Anterior cingulate cortex (tissue), 58 donors: ENCODE data around the gene SAYSD1.

Source experiments
- DNase-seq, 58 donors: peaks; one replicate each; lab custom pipeline; 2025; lab: John Stamatoyannopoulos, UW

SAYSD1 gene

DNA sequence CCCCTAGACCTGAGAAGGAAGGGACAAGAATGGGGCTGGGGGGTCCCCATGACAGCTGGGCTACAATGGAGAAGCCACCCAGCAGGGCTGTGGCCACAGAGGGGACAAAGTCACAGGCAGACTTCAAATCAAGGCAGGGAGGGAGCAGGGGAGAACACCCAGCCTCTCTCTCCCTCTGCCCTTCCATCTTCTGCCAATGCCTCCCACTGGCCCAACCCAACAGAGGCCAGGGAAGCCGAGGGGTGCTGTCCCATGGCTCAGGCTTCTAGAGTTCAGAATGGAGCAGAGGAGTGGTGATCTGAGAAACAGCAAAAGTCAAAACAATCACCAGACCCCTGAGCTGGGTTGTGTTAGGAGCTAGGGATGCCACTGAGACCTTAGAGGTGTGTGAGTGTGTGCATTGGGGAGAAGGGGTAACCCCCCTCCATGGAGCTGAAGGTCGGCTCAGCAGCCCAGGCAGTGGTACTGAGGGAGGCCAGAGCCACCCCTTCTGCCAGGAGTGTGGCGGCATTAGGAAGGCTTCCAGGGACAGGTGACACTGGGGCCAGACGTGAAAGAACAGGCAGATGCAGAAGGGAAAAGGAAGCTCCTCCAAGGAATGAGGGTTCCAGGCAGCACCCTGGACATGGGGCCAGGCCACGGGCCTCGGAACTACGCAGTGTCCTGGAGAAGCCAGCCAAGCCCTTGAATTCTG is 54.4 kb downstream of the SAYSD1 start:
- no peak for DNase-seq

DNA sequence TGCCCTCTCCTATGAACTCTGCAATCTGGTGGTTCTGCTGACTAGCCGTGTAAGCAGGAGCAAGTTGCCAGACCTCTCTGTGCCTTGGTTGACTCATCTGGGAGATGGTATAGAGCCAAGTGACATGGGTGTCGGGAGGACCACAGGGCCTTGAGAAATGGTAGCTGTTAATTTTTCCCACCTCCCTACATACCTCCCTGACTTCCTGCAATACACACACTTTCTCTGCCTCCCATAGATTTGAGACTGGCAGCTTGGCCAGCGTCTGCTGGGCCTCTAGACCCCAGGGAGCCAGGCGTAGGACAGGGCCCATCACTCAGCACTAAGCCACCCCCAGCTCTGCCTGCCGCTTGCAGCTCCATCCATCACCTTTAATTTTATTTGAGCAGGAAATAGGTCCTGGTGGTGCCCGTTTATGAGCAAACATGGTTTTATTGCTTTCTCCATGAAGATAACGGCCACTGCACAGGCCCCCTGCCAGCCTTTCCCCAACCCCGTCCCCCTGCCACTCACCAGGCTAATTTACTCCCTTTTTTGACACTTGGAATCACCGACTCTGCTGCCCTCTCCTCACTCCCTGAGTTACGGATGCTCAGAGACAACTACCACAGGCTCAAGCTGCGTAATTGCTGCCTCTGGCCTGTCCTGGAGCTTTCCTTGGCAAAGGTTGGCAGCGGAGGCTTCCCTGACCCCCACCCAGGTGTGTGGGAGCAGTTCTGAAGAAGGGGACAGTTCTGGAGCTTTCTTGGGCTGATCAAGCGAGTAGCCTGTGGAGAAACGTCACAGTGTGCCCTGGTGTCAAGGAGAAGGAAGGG is 55.3 kb downstream of the SAYSD1 start:
- no peak for DNase-seq

DNA sequence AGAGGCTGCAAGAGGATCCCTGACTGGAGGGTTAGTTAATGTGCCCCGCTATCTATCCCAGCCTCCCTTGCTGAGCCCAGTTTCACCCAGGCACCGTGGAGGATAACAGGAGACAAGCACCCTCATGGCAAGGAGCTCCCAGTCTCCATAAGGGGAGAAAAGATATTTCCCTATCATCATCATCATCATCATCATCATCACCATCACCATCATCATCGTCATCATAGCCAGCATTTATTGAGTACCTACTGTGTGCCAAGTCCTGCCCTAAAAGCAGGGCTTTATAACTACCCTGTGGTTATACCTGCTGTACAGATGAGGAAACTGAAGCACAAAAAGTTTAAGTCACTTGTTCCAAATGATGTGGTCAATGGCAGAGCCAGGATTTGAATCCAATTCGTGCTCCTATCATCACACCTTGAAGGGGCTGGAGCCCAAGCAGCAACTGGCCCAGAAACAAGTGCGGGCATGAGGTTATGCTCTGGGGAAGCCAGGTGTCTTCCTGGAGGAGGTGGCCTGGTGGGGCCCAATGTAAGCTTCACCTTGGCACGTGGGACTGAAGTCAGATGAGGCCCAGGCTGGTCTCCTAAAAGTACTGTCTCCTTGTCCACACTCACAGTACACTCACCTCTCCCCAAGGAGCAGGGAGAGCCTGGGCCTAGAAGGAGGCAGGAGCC is 56.4 kb downstream of the SAYSD1 start:
- no peak for DNase-seq

DNA sequence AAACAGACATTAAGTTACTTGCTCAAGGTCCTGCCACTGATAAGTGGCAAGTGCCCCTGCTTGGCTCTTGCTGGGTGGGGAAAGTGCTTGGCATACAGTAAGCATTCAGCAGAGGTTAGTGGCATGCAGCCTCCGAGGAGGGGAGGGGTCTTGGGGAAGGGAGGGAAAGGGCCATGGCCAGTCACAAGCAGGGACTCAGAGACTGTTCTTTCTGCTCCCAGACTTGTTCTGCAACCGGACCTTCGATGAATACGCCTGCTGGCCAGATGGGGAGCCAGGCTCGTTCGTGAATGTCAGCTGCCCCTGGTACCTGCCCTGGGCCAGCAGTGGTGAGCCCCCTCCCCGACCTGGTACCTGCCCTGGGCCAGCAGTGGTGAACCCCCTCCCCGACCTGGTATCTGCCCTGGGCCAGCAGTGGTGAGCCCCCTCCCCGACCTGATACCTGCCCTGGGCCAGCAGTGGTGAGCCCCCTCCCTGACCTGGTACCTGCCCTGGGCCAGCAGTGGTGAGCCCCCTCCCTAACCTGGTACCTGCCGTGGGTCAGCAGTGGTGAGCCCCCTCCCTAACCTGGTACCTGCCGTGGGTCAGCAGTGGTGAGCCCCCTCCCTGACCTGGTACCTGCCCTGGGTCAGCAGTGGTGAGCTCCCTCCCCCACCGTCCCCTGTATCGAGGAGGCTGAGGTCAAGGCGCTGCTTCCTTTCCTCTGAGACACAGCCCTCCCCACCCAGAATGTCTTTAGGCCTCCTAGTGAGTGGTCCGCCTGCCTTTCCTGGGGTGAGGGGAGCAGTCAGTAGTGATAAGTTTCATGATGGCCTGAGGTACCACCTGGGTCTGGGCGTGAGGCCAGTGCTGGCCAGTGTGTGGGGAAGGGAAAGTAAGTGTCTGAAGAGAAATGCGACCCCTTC is 57.5 kb downstream of the SAYSD1 start:
- no peak for DNase-seq

DNA sequence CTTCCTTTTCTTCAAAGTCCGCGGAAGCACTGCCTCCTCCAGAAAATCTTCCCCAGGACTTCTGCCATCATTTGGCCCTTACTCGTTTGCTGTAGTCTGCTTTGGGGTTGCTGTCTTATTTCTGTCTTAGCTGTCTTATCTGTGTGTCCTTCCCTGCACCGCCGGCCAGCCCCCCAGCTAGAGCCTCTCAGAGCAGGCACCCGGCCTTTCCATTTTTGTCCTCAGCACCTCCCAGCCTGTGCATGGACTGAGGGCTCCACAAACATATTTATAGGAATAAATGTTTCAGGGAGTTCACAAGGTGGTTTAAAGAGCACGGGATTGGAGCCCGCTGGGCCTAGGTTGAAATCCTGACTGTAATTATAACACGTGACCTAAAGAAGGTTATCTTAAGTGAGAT is 58.3 kb downstream of the SAYSD1 start:
- no peak for DNase-seq

DNA sequence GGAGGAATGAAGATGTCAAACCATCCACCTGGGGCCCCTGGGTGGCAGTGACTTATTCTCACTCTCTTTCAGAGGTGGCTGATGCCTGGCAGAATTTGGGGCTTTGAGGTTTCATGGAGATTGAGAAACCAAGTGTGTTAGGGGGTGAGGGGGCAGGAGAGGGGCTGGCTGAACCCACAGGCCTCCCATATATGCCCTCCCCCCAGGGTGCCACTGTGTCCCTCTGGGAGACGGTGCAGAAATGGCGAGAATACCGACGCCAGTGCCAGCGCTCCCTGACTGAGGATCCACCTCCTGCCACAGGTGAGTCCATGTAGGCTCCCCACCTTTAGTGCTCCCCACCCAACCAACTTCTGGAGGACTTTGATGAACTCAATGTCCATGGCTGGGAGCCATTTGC is 58.8 kb downstream of the SAYSD1 start:
- no peak for DNase-seq

DNA sequence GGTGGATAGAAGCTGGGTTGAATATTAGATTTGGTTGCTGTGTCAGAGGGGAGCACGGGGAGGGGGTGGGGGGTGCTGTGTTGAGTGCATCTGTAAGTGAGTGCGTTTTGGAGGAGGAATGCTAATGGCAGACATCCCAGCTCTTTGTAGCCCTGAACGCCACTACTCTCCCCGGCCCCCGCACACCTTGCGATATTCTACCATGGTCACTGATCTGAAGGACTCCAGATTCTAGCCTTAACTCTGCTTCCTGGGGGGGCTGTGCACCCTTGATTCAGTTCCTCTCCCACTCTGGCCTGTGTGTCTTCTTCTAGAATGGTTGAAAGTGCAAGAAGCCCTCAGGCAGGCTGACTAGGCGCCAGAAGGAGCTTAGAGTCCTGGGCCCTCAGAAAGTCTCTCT is 59.3 kb downstream of the SAYSD1 start:
- no peak for DNase-seq

DNA sequence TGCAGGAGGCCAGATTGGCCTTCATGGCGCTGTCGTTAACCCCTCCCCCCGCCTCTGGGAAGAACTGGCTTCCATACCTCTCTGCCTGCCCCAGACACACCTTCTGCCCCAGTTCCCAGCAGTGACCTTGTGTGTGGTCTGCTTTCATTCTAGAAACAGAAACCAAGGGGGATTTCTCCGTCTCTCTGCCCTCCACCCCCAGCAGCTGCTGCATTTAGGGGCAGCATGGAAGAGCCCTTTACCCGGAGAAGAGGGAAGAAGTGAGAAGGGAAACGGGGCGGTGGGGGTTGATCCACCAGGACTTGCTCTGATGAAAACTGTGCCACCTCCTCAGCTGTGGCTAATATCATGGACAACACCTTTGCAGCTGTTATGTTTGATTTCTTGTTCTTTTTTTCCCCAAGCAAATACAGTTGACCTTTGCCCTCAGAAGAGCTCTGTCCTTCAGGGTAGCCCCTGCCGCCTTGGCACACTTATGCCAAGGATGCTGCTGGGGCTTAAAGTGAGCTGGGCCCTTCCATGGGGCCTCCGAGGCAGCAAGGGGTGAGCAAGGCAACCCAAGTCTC is 60.3 kb downstream of the SAYSD1 start:
- no peak for DNase-seq
